Measurements from ENCODE around the gene ANXA6.
A peak's percentile ranks its signal among the peaks of the same experiment; 100 is the strongest.
"Not testable (repeated sequence)": the region's sequence is repeated elsewhere in the genome, so short reads cannot be mapped to it uniquely, and the experiment has no call there.

ANXA6 gene

DNA sequence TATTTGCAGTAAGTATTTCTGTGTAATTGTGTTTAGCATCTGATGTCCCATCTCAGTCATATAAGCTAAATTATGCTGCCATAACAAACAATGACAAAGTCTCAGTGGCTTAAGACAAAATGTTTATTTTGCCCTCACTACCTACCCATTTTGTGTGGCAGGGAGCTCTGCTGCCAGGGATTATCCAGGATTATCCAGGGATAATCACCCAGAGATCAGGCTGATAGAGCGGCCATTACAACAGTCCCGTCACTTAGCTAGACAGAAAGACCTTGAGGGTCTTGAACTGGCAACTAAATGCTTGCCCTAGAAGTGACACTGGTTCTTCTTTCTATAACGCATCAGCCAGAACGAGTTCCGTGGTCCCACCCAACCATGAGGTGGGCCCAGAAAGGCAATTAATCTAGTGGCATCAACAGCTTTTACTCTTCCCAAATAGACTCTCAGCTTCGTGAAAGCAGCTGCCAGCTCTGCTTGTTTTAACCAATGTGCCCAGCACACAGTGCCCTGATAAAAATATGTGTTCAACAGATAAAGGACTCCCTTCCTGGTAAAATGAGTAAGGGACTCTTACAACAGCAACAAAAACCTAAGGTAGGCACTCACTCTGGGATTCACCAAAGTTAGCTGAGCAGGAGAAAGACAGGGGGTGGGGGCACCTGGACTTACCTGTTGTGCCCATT, 43.5 kb upstream of the ANXA6 start:
- Histone ChIP-seq H3K9me3 (ENCODE audit: insufficient read depth, low read length) (no peaks in the 10 kb centered on the region), H3K4me1 (ENCODE audit: low read length) (peaks cover 11% of the 10 kb centered on the region), H4K20me1 (ENCODE audit: insufficient read depth, low read length) (no peaks in the 10 kb centered on the region), H2AFZ (ENCODE audit: low read depth, low read length) (no peak overlapping the region), H3K27me3 (ENCODE audit: low read depth, low read length) (no peaks in the 10 kb centered on the region), H3K4me2 (ENCODE audit: low read length) (no peak overlapping the region), H3K9ac (ENCODE audit: low read length) (no peak overlapping the region), H3K36me3 (replicated peaks; ENCODE audit: low read depth, low read length) (peaks cover 22% of the 10 kb centered on the region), H3K27ac (ENCODE audit: low read length) (no peak overlapping the region), H3K4me3 (ENCODE audit: low read length) (no peak overlapping the region), H3K79me2 (ENCODE audit: low read length) (no peaks in the 10 kb centered on the region)
- no peak for TF ChIP-seq EZH2phosphoT487 (IDR thresholded peaks at IDR 0.05; ENCODE audit: low read depth)
- TF ChIP-seq, protein P1, sequence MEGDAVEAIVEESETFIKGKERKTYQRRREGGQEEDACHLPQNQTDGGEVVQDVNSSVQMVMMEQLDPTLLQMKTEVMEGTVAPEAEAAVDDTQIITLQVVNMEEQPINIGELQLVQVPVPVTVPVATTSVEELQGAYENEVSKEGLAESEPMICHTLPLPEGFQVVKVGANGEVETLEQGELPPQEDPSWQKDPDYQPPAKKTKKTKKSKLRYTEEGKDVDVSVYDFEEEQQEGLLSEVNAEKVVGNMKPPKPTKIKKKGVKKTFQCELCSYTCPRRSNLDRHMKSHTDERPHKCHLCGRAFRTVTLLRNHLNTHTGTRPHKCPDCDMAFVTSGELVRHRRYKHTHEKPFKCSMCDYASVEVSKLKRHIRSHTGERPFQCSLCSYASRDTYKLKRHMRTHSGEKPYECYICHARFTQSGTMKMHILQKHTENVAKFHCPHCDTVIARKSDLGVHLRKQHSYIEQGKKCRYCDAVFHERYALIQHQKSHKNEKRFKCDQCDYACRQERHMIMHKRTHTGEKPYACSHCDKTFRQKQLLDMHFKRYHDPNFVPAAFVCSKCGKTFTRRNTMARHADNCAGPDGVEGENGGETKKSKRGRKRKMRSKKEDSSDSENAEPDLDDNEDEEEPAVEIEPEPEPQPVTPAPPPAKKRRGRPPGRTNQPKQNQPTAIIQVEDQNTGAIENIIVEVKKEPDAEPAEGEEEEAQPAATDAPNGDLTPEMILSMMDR (IDR thresholded peaks at IDR 0.05; ENCODE audit: low read depth, low read length), result no peak

DNA sequence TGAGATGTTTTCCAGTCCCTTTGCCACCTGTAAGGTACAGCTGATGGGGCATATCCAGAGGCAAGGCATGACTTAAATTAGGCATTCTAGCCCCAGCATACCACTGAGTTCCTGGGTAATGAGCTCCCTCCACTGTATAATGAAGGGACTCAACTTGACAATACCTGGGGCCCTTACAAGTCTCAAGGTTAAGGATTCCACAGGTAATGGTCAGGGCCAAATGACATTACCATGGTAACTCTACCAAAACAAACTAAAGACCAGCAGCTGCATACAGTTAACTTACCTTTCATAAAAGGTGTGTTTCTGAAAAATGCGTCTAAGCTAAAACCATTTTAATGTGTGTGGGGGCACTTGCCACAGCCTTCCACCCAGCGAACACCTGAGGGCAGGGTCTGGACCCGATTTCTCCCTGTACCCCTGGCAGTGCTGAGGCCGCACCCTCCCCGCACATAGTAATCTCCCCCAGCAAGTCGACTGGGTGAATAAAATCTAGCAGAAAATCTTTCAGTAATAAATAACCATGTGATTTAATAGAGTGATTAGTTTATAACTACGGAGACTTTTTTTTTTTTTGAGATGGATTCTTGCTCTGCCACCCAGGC, 42.1 kb upstream of the ANXA6 start:
- Histone ChIP-seq H3K27me3 (ENCODE audit: low read depth, low read length) (no peaks in the 10 kb centered on the region), H4K20me1 (ENCODE audit: insufficient read depth, low read length) (no peaks in the 10 kb centered on the region), H3K4me3 (ENCODE audit: low read length) (no peak overlapping the region), H3K36me3 (replicated peaks; ENCODE audit: low read depth, low read length) (peaks cover 27% of the 10 kb centered on the region), H3K79me2 (ENCODE audit: low read length) (no peaks in the 10 kb centered on the region), H3K4me1 (ENCODE audit: low read length) (peaks cover 15% of the 10 kb centered on the region), H2AFZ (ENCODE audit: low read depth, low read length) (no peak overlapping the region), H3K4me2 (ENCODE audit: low read length) (no peak overlapping the region), H3K27ac (ENCODE audit: low read length) (no peak overlapping the region), H3K9ac (ENCODE audit: low read length) (no peak overlapping the region), H3K9me3 (ENCODE audit: insufficient read depth, low read length) (no peaks in the 10 kb centered on the region)
- no peak for TF ChIP-seq EZH2phosphoT487 (IDR thresholded peaks at IDR 0.05; ENCODE audit: low read depth)
- TF ChIP-seq, protein P1 (IDR thresholded peaks at IDR 0.05; ENCODE audit: low read depth, low read length), result no peak

DNA sequence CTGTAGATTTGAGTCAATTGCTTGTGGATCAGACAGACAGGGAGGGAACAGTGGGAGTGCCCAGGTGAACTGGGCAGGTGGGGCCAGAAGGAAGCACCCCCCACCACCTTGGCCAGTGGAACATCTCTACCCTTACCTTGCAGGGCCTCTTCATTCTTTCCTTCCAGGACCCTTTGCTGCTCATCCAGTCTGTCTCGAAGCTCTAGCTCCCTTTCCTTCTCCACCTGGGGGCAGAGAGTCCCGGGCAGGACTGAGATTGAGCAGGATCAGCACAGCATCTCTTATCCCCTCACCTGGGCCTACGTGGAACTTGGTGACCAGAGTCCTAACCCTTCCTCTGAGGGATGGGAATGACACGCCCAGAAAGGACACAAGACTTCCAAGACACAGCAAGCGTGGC, 41.3 kb upstream of the ANXA6 start:
- Histone ChIP-seq H3K4me2 (ENCODE audit: low read length) (no peak overlapping the region), H3K36me3 (replicated peaks; ENCODE audit: low read depth, low read length) (peaks cover 32% of the 10 kb centered on the region), H2AFZ (ENCODE audit: low read depth, low read length) (no peak overlapping the region), H3K4me3 (ENCODE audit: low read length) (no peak overlapping the region), H3K9me3 (ENCODE audit: insufficient read depth, low read length) (no peaks in the 10 kb centered on the region), H3K27ac (ENCODE audit: low read length) (no peak overlapping the region), H3K9ac (ENCODE audit: low read length) (no peak overlapping the region), H3K27me3 (ENCODE audit: low read depth, low read length) (no peaks in the 10 kb centered on the region), H3K4me1 (ENCODE audit: low read length) (peaks cover 15% of the 10 kb centered on the region), H4K20me1 (ENCODE audit: insufficient read depth, low read length) (no peaks in the 10 kb centered on the region), H3K79me2 (ENCODE audit: low read length) (no peaks in the 10 kb centered on the region)
- TF ChIP-seq, protein P1 (IDR thresholded peaks at IDR 0.05; ENCODE audit: low read depth, low read length), result no peak
- TF ChIP-seq EZH2phosphoT487 (IDR thresholded peaks at IDR 0.05; ENCODE audit: low read depth), result no peak

DNA sequence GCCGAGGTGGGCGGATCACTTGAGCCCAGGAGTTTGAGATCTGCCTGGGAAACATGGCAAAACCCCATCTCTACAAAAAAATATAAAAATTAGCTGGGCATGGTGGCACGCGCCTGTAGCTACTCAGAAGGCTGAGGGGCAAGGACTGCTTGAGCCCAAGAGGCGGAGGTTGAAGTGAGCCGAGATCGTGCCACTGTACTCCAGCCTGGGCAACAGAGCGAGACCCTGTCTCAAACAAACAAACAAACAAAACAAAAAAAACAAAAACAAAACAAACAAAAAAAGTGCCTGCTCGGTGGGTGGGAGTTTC, 39.7 kb upstream of the ANXA6 start:
- H3K27me3 ChIP-seq (ENCODE audit: low read depth, low read length); H3K79me2 ChIP-seq (ENCODE audit: low read length); H4K20me1 ChIP-seq (ENCODE audit: insufficient read depth, low read length); H2AFZ ChIP-seq (ENCODE audit: low read depth, low read length); H3K4me3 ChIP-seq (ENCODE audit: low read length); H3K9me3 ChIP-seq (ENCODE audit: insufficient read depth, low read length); H3K4me2 ChIP-seq (ENCODE audit: low read length); H3K9ac ChIP-seq (ENCODE audit: low read length): not testable (repeated sequence)
- peaks cover 16% of the 10 kb centered on the region for H3K4me1 ChIP-seq (ENCODE audit: low read length)
- H3K27ac ChIP-seq (ENCODE audit: low read length), result 0 out of 2 replicates have a peak overlapping the region, but pooled peaks have one; percentile 14
- H3K36me3 ChIP-seq (replicated peaks; ENCODE audit: low read depth, low read length), result peaks cover 39% of the 10 kb centered on the region

All from OCI-LY3 (cell line).